Ishikawa (cell line): ENCODE results near the gene NARF.

Source experiments
- CEBPB ChIP-seq: IDR thresholded peaks from 2 replicates; pipeline ENCODE4 v1.6.1; 2012
- EP300 ChIP-seq: IDR thresholded peaks from 2 replicates; pipeline ENCODE4 v1.6.1; 2012; ENCODE audit warnings: borderline replicate concordance
- NFIC ChIP-seq: IDR thresholded peaks from 2 replicates; pipeline ENCODE4 v1.6.1; 2012
- RAD21 ChIP-seq: IDR thresholded peaks from 2 replicates; pipeline ENCODE4 v1.6.1; 2012; ENCODE audit warnings: low read depth
- YY1 ChIP-seq: IDR thresholded peaks from 2 replicates; pipeline ENCODE4 v1.6.1; 2012; ENCODE audit warnings: low read depth
- ZBTB7A ChIP-seq: IDR thresholded peaks from 2 replicates; pipeline ENCODE4 v1.6.1; 2012; ENCODE audit warnings: low read depth
- TF ChIP-seq, protein P1 (sequence below): IDR thresholded peaks from 2 replicates; pipeline ENCODE4 v1.6.1; 2012
- TF ChIP-seq, protein P2 (sequence below): IDR thresholded peaks from 2 replicates; pipeline ENCODE4 v1.6.1; 2012; ENCODE audit warnings: low read depth, mild to moderate bottlenecking

DNA sequence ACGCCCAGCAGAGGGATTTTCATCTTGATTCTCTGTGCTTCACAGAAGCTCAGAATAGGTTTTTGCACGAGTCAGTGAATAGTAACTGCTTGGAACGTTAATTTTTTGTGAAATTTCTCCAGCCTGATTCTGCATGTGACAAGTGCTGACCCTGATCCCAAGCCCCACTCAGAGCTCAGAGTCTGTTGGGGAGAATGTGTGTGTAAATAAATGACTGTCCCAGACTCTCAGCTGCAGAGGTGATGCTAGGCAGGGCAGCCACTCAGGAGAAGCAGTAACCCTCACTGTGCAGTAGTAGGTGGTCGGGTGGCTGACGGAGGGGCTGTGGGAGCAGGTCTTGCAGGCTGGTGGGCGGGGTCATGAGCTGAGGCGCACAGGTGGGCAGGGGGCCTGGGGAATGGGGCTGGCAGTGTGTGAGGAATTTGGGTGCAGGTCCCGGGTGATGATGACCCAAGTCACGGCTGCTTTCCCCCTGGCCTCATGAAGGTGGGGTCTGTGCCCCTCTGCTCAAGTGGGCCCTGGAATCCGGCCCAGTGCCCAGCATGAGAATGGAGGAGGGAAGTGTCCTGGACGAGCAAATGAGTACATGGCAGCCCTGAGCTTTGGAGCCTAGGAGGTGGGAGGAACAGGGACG, 44.7 kb downstream of the NARF start:
- TF ChIP-seq EP300 (no peak), CEBPB (no peak), YY1 (no peak), RAD21 (no peak), NFIC (no peak), ZBTB7A (no peak)
- TF ChIP-seq, protein P1, sequence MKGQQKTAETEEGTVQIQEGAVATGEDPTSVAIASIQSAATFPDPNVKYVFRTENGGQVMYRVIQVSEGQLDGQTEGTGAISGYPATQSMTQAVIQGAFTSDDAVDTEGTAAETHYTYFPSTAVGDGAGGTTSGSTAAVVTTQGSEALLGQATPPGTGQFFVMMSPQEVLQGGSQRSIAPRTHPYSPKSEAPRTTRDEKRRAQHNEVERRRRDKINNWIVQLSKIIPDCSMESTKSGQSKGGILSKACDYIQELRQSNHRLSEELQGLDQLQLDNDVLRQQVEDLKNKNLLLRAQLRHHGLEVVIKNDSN, result no peak
- TF ChIP-seq, protein P2, sequence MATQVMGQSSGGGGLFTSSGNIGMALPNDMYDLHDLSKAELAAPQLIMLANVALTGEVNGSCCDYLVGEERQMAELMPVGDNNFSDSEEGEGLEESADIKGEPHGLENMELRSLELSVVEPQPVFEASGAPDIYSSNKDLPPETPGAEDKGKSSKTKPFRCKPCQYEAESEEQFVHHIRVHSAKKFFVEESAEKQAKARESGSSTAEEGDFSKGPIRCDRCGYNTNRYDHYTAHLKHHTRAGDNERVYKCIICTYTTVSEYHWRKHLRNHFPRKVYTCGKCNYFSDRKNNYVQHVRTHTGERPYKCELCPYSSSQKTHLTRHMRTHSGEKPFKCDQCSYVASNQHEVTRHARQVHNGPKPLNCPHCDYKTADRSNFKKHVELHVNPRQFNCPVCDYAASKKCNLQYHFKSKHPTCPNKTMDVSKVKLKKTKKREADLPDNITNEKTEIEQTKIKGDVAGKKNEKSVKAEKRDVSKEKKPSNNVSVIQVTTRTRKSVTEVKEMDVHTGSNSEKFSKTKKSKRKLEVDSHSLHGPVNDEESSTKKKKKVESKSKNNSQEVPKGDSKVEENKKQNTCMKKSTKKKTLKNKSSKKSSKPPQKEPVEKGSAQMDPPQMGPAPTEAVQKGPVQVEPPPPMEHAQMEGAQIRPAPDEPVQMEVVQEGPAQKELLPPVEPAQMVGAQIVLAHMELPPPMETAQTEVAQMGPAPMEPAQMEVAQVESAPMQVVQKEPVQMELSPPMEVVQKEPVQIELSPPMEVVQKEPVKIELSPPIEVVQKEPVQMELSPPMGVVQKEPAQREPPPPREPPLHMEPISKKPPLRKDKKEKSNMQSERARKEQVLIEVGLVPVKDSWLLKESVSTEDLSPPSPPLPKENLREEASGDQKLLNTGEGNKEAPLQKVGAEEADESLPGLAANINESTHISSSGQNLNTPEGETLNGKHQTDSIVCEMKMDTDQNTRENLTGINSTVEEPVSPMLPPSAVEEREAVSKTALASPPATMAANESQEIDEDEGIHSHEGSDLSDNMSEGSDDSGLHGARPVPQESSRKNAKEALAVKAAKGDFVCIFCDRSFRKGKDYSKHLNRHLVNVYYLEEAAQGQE, result no peak
